Cardiac muscle cell (in vitro differentiated cells and primary cell): ENCODE measurements around the gene PLEKHA6. TPM values are rescaled to one million over a fixed set of nuclear protein-coding genes. Genes with fewer than 3 reads are reported as not detected.
"Not testable (repeated sequence)": the region's sequence is repeated elsewhere in the genome, so short reads cannot be mapped to it uniquely, and the experiment has no call there.

Experiments
- DNase-seq, 2 donors: peaks; one replicate each; pipeline versions ENCODE4 v3.0.0 to v3.0.0-alpha.2; 2010 to 2017; ENCODE audit warnings: low read depth in 1 of 2, low spot score in 1 of 2
- H3K27ac ChIP-seq: fragments of 200-600 bp; sonication (generic); 2 replicates; pipeline ENCODE4 v1.5.1; 2016
- H3K27me3 ChIP-seq: fragments of 200-600 bp; sonication (generic); 2 replicates; pipeline ENCODE4 v1.6.0; 2016; ENCODE audit warnings: control low read depth
- H3K36me3 ChIP-seq: fragments of 200-600 bp; sonication (generic); 2 replicates; pipeline ENCODE4 v1.5.1; 2016; ENCODE audit warnings: control low read depth
- H3K4me1 ChIP-seq: fragments of 200-600 bp; sonication (generic); 2 replicates; pipeline ENCODE4 v1.8.1; 2017; ENCODE audit warnings: low read depth, mild to moderate bottlenecking, mixed run types
- H3K4me3 ChIP-seq: fragments of 200-600 bp; sonication (generic); 2 replicates; pipeline ENCODE4 v1.5.1; 2016; ENCODE audit warnings: mild to moderate bottlenecking
- H3K9me3 ChIP-seq: fragments of 200-600 bp; sonication (generic); 2 replicates; pipeline ENCODE4 v1.5.1; 2017; ENCODE audit warnings: low read depth, mild to moderate bottlenecking, control low read depth
- CTCF ChIP-seq: IDR thresholded peaks from 2 replicates; pipeline ENCODE4 v1.5.1; 2012; ENCODE audit warnings: low read depth, mild to moderate bottlenecking, low read length
- polyA plus RNA-seq: library from polyadenylated mRNA; unstranded; fragments of >200 nt; fragmentation: Nextera tagmentation; extraction: Ambion mirVana; gene quantifications from 2 replicates; pipeline ENCODE4 v1.2.1, GENCODE V29; 2016
- total RNA-seq: library from RNA; depleted of rRNA; stranded (reverse); fragments of >200 nt; gene quantifications from 2 replicates; pipeline ENCODE4 v1.2.3, GENCODE V29; 2016

Gene PLEKHA6
- total and polyA plus RNA-seq, 2 experiments from 2014 or later, result 41.6 to 44.1 TPM

GRCh38 chr1:204240233-204240632 lies 119.5 kb downstream of the PLEKHA6 start:
- Histone ChIP-seq H3K4me1 (no peaks in the 10 kb centered on the region), H3K27ac (no peak overlapping the region), H3K4me3 (no peak overlapping the region), H3K36me3 (peaks cover 61% of the 10 kb centered on the region), H3K9me3 (no peaks in the 10 kb centered on the region), H3K27me3 (no peaks in the 10 kb centered on the region)
- DNase-seq, result no peak
- no peak for TF ChIP-seq CTCF

- H3K27ac ChIP-seq, result not testable (repeated sequence)
- H3K36me3 ChIP-seq, result peaks cover 58% of the 10 kb centered on the region
Measured at GRCh38 chr1:204239401-204239800, 120.3 kb downstream of the PLEKHA6 start.

GRCh38 chr1:204238520-204238919 lies 121.2 kb downstream of the PLEKHA6 start:
- not testable (repeated sequence) for H3K4me1 ChIP-seq, DNase-seq, H3K9me3 ChIP-seq, H3K4me3 ChIP-seq, H3K27me3 ChIP-seq, H3K27ac ChIP-seq
- H3K36me3 ChIP-seq, result peaks cover 67% of the 10 kb centered on the region

More at GRCh38 chr1:204239401-204239800, 120.3 kb downstream of the PLEKHA6 start:
- not testable (repeated sequence) for H3K9me3 ChIP-seq, DNase-seq, H3K4me1 ChIP-seq, H3K27me3 ChIP-seq, H3K4me3 ChIP-seq

GRCh38 chr1:204237515-204237914 lies 122.2 kb downstream of the PLEKHA6 start:
- DNase-seq, H3K4me3 ChIP-seq: not testable (repeated sequence)
- H3K36me3 ChIP-seq, result peaks cover 65% of the 10 kb centered on the region

GRCh38 chr1:204232526-204232925 lies 127.2 kb downstream of the PLEKHA6 start:
- TF ChIP-seq CTCF, result no peak
- Histone ChIP-seq H3K27me3 (no peaks in the 10 kb centered on the region), H3K9me3 (no peaks in the 10 kb centered on the region), H3K36me3 (peaks cover 75% of the 10 kb centered on the region), H3K4me3 (no peak overlapping the region), H3K4me1 (no peaks in the 10 kb centered on the region), H3K27ac (no peak overlapping the region)
- peak in 1 of 2 donors; percentile 15 for DNase-seq

More at GRCh38 chr1:204237515-204237914, 122.2 kb downstream of the PLEKHA6 start:
- not testable (repeated sequence) for H3K27me3 ChIP-seq, H3K9me3 ChIP-seq, H3K27ac ChIP-seq, H3K4me1 ChIP-seq

- Histone ChIP-seq H3K36me3 (peaks cover 82% of the 10 kb centered on the region), H3K4me1 (no peaks in the 10 kb centered on the region), H3K9me3 (no peaks in the 10 kb centered on the region), H3K27me3 (no peaks in the 10 kb centered on the region), H3K4me3 (no peak overlapping the region), H3K27ac (no peak overlapping the region)
- no peak for DNase-seq
- no peak for TF ChIP-seq CTCF
Measured at GRCh38 chr1:204230211-204230610, 129.5 kb downstream of the PLEKHA6 start.

- Histone ChIP-seq H3K27me3 (no peaks in the 10 kb centered on the region), H3K9me3 (no peaks in the 10 kb centered on the region), H3K27ac (no peak overlapping the region), H3K4me1 (no peaks in the 10 kb centered on the region), H3K36me3 (peaks cover 83% of the 10 kb centered on the region), H3K4me3 (no peak overlapping the region)
- no peak for TF ChIP-seq CTCF
- no peak for DNase-seq
Measured at GRCh38 chr1:204228896-204229295, 130.8 kb downstream of the PLEKHA6 start.
